H4 (cell line): ENCODE measurements around the gene HAND1. TPM values are rescaled to one million over a fixed set of nuclear protein-coding genes. Genes with fewer than 3 reads are reported as not detected.

Experiments used
- total RNA-seq: library from RNA; depleted of rRNA; stranded (reverse); fragments of >200 nt; shearing (Covaris generic); gene quantifications from 2 replicates; pipeline ENCODE4 v1.2.3, GENCODE V29; 2014; rRNA removed

HAND1 gene
- total RNA-seq, 1 experiment from 2014 or later: not detected

Other genes starting within 250 kb of the HAND1 start
- gene SAP30L, start 32.2 kb downstream of the HAND1 start, total RNA-seq: 15.0 and 33.4 TPM in 2 replicates